ENCODE data around the gene NR6A1. TPM values are rescaled to one million over a fixed set of nuclear protein-coding genes. Genes with fewer than 3 reads are reported as not detected.

The NR6A1 gene
- total RNA-seq, 2 experiments from 2014 or later: 17.5 to 23.0 TPM

DNA sequence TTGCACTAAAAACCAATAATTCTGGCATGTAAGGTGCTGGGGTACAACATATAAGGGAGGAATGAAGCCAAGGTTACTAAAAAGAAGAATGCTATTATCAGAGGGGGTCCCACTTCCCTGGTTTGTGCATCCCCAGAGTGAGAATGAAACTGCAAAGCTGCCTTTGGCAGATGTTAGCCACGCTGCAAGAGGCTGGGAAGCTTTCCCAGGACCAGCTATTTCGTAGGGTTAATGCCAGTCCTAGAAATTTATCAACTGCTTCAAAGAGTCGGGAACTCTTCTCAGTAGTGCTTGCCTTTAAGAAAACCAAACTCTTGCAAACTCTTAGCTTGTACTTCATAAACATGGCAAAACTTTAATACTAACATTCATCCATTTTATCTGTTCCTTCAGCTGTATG is 176.4 kb downstream of the NR6A1 start:
- Histone ChIP-seq H3K4me3 (ENCODE audit: low read depth, low read length, poor library complexity, severe bottlenecking) (no peak overlapping the region), H3K4me2 (ENCODE audit: low read length) (no peak overlapping the region), H3K9me3 (ENCODE audit: low read length) (no peaks in the 10 kb centered on the region), H3K36me3 (ENCODE audit: insufficient read depth, low read length) (no peaks in the 10 kb centered on the region), H2AFZ (ENCODE audit: low read length) (no peak overlapping the region), H3K9me2 (ENCODE audit: insufficient read depth, low read length) (no peaks in the 10 kb centered on the region), H3K4me1 (ENCODE audit: insufficient read depth, low read length, poor library complexity, severe bottlenecking) (no peaks in the 10 kb centered on the region), H4K20me1 (ENCODE audit: insufficient read depth, low read length) (no peaks in the 10 kb centered on the region), H3K27ac (ENCODE audit: low read depth, low read length, poor library complexity, severe bottlenecking) (no peak overlapping the region), H3K79me2 (ENCODE audit: insufficient read depth, low read depth, low read length) (no peaks in the 10 kb centered on the region)
- ChIA-PET CTCF (ENCODE audit: unreplicated experiment) (no interaction called here), POLR2A (interaction anchor here (0.5 to 1.6 kb wide), 3 partner anchors 19 to 1348 kb away, joined by 3 to 4 read pairs (median 4); no protein-coding TSS in a partner anchor)
- no peak for TF ChIP-seq EZH2phosphoT487 (IDR thresholded peaks at IDR 0.05; ENCODE audit: borderline replicate concordance, low read depth, low read length)
- TF ChIP-seq, protein P1, sequence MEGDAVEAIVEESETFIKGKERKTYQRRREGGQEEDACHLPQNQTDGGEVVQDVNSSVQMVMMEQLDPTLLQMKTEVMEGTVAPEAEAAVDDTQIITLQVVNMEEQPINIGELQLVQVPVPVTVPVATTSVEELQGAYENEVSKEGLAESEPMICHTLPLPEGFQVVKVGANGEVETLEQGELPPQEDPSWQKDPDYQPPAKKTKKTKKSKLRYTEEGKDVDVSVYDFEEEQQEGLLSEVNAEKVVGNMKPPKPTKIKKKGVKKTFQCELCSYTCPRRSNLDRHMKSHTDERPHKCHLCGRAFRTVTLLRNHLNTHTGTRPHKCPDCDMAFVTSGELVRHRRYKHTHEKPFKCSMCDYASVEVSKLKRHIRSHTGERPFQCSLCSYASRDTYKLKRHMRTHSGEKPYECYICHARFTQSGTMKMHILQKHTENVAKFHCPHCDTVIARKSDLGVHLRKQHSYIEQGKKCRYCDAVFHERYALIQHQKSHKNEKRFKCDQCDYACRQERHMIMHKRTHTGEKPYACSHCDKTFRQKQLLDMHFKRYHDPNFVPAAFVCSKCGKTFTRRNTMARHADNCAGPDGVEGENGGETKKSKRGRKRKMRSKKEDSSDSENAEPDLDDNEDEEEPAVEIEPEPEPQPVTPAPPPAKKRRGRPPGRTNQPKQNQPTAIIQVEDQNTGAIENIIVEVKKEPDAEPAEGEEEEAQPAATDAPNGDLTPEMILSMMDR (conservative IDR thresholded peaks at IDR 0.05; ENCODE audit: low read length): no peak
- DNase-seq (ENCODE audit: low spot score): no peak
- no TSS peak for BruUV-seq (replicated peaks)
- intact Hi-C loops (cut with micrococcal nuclease; ENCODE audit: unreplicated experiment): no loop called here

DNA sequence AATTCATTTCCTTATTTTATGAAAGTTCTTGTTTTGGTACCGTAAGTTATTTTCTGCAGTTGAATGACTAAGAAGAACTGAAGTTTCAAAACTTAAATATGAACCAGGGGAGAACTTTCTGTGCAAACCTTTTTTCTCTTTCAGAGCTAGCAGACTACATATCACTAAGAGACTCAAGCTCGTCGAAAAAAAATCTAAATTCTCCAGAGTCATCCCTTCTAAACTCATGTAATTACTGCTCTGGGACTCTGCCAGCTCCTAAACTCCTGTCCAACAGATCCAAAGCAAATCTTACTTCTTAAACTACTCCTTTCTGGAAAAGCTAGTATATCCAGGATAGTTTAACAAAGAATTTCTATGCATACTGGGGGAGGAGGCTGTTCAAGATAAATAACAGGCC is 176.9 kb downstream of the NR6A1 start:
- ChIA-PET POLR2A (interaction anchor here (0.5 to 1.6 kb wide), 4 partner anchors 15 to 1990 kb away, joined by 3 to 4 read pairs (median 4); no protein-coding TSS in a partner anchor), CTCF (ENCODE audit: unreplicated experiment) (no interaction called here)
- no peaks in the 10 kb centered on the region for H3K79me2 ChIP-seq (ENCODE audit: insufficient read depth, low read depth, low read length)
- H3K4me1 ChIP-seq (ENCODE audit: insufficient read depth, low read length, poor library complexity, severe bottlenecking): no peaks in the 10 kb centered on the region
- no peaks in the 10 kb centered on the region for H3K9me2 ChIP-seq (ENCODE audit: insufficient read depth, low read length)
- H3K36me3 ChIP-seq (ENCODE audit: insufficient read depth, low read length): no peaks in the 10 kb centered on the region
- TF ChIP-seq EZH2phosphoT487 (IDR thresholded peaks at IDR 0.05; ENCODE audit: borderline replicate concordance, low read depth, low read length): no peak
- TF ChIP-seq, protein P1 (conservative IDR thresholded peaks at IDR 0.05; ENCODE audit: low read length): no peak
- H3K4me3 ChIP-seq (ENCODE audit: low read depth, low read length, poor library complexity, severe bottlenecking): no peak overlapping the region
- no peak overlapping the region for H3K27ac ChIP-seq (ENCODE audit: low read depth, low read length, poor library complexity, severe bottlenecking)
- BruUV-seq (replicated peaks): no TSS peak
- no peaks in the 10 kb centered on the region for H4K20me1 ChIP-seq (ENCODE audit: insufficient read depth, low read length)
- intact Hi-C loops (cut with micrococcal nuclease; ENCODE audit: unreplicated experiment): no loop called here
- H2AFZ ChIP-seq (ENCODE audit: low read length): no peak overlapping the region
- DNase-seq (ENCODE audit: low spot score): no peak
- H3K9me3 ChIP-seq (ENCODE audit: low read length): no peaks in the 10 kb centered on the region
- H3K4me2 ChIP-seq (ENCODE audit: low read length): no peak overlapping the region

DNA sequence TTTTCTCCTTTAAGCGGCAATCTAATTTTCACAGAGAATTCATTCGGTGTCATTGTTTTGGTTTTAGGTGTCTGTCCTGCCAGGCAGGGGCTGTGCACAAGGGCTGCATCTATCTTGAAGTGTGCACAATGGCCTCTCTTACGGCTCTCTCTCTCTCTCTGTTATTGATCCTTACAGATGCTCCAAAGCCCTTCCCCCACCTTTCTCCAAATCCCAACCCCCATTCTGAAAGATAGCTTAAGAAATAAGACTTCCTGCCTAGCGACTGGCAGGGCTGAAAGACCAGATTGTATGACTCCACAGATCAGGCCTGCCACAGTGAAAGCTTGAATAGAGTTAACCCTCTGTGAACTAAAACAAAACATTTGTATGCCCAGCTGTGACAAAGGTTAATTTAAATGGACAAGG is 177.5 kb downstream of the NR6A1 start:
- no peak for DNase-seq (ENCODE audit: low spot score)
- no peak overlapping the region for H3K4me3 ChIP-seq (ENCODE audit: low read depth, low read length, poor library complexity, severe bottlenecking)
- CTCF ChIA-PET (ENCODE audit: unreplicated experiment): no interaction called here

More for the DNA sequence above, 177.5 kb downstream of the NR6A1 start:
- Histone ChIP-seq H3K9me3 (ENCODE audit: low read length) (no peaks in the 10 kb centered on the region), H2AFZ (ENCODE audit: low read length) (no peak overlapping the region), H3K27ac (ENCODE audit: low read depth, low read length, poor library complexity, severe bottlenecking) (no peak overlapping the region), H3K4me2 (ENCODE audit: low read length) (no peak overlapping the region), H3K9me2 (ENCODE audit: insufficient read depth, low read length) (no peaks in the 10 kb centered on the region), H3K4me1 (ENCODE audit: insufficient read depth, low read length, poor library complexity, severe bottlenecking) (no peaks in the 10 kb centered on the region), H4K20me1 (ENCODE audit: insufficient read depth, low read length) (no peaks in the 10 kb centered on the region), H3K79me2 (ENCODE audit: insufficient read depth, low read depth, low read length) (no peaks in the 10 kb centered on the region), H3K36me3 (ENCODE audit: insufficient read depth, low read length) (no peaks in the 10 kb centered on the region)
- intact Hi-C loops (cut with micrococcal nuclease; ENCODE audit: unreplicated experiment): no loop called here
- POLR2A ChIA-PET: interaction anchor here (0.6 to 1.6 kb wide), 3 partner anchors 15 to 1989 kb away, joined by 3 to 4 read pairs (median 3); no protein-coding TSS in a partner anchor
- TF ChIP-seq, protein P1 (conservative IDR thresholded peaks at IDR 0.05; ENCODE audit: low read length): no peak
- TF ChIP-seq EZH2phosphoT487 (IDR thresholded peaks at IDR 0.05; ENCODE audit: borderline replicate concordance, low read depth, low read length): no peak
- no TSS peak for BruUV-seq (replicated peaks)
